Neural crest cell (in vitro differentiated cells): Measurements from ENCODE around the gene GPS2. TPM values are rescaled to one million over a fixed set of nuclear protein-coding genes. Genes with fewer than 3 reads are reported as not detected.

Experiments used
- DNase-seq: peaks from one replicate; pipeline ENCODE4 v3.0.0; 2021; ENCODE audit warnings: low read depth, mixed read lengths, low spot score
- H3K27ac Mint-ChIP-seq: one replicate; pipeline ENCODE4 v1.8.0; 2021; ENCODE audit warnings: mild to moderate bottlenecking, mixed read lengths; ENCODE audit not compliant: unreplicated experiment
- H3K27me3 Mint-ChIP-seq: 2 replicates; pipeline ENCODE4 v1.8.0; 2021; ENCODE audit warnings: low read depth, mild to moderate bottlenecking, mixed read lengths
- H3K36me3 Mint-ChIP-seq: 2 replicates; pipeline ENCODE4 v1.8.0; 2021; ENCODE audit warnings: low read depth, mild to moderate bottlenecking, mixed read lengths
- H3K4me1 Mint-ChIP-seq: 2 replicates; pipeline ENCODE4 v1.8.0; 2021; ENCODE audit warnings: mixed read lengths
- H3K4me3 Mint-ChIP-seq: one replicate; pipeline ENCODE4 v1.8.0; 2021; ENCODE audit warnings: mild to moderate bottlenecking, mixed read lengths
- H3K9me3 Mint-ChIP-seq: 2 replicates; pipeline ENCODE4 v1.8.0; 2021; ENCODE audit warnings: mixed read lengths
- total RNA-seq: library from RNA; stranded (reverse); gene quantifications from 2 replicates; pipeline ENCODE4 v1.2.1, GENCODE V29; 2021
- TF ChIP-seq, protein P1 (sequence below): fragments of 200-600 bp; sonication (generic); conservative IDR thresholded peaks from 2 replicates; pipeline ENCODE4 v1.5.0; 2021; ENCODE audit warnings: antibody characterized with exemption, mild to moderate bottlenecking

The GPS2 gene
- total RNA-seq, 1 donor from 2014 or later: 84.2 TPM

DNA sequence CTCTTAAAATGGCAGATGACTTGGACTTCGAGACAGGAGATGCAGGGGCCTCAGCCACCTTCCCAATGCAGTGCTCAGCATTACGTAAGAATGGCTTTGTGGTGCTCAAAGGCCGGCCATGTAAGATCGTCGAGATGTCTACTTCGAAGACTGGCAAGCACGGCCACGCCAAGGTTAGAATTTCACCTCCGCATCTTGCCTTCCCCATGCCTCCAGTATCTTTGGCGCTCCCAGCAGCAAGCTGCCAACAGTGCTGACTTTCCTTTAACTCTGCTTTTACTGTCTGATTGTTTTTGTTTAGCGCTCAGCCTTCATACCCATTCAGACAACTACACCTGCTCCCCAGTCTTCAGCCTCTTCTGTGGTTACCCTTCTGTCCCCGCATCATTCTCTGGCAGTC lies 5.5 kb downstream of the GPS2 start:
- DNase-seq: no peak
- peaks cover 10% of the 10 kb centered on the region for H3K27me3 Mint-ChIP-seq
- H3K4me3 Mint-ChIP-seq: peak overlapping the region; percentile 99
- peaks cover 32% of the 10 kb centered on the region for H3K36me3 Mint-ChIP-seq
- peaks cover 62% of the 10 kb centered on the region for H3K4me1 Mint-ChIP-seq
- TF ChIP-seq, protein P1, sequence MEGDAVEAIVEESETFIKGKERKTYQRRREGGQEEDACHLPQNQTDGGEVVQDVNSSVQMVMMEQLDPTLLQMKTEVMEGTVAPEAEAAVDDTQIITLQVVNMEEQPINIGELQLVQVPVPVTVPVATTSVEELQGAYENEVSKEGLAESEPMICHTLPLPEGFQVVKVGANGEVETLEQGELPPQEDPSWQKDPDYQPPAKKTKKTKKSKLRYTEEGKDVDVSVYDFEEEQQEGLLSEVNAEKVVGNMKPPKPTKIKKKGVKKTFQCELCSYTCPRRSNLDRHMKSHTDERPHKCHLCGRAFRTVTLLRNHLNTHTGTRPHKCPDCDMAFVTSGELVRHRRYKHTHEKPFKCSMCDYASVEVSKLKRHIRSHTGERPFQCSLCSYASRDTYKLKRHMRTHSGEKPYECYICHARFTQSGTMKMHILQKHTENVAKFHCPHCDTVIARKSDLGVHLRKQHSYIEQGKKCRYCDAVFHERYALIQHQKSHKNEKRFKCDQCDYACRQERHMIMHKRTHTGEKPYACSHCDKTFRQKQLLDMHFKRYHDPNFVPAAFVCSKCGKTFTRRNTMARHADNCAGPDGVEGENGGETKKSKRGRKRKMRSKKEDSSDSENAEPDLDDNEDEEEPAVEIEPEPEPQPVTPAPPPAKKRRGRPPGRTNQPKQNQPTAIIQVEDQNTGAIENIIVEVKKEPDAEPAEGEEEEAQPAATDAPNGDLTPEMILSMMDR: no peak
- no peaks in the 10 kb centered on the region for H3K9me3 Mint-ChIP-seq
- no peak overlapping the region for H3K27ac Mint-ChIP-seq

- Mint-ChIP-seq H3K36me3 (peaks cover 32% of the 10 kb centered on the region), H3K4me3 (peak overlapping the region; percentile 99), H3K4me1 (peaks cover 54% of the 10 kb centered on the region), H3K27ac (peak overlapping the region; percentile 98), H3K9me3 (no peaks in the 10 kb centered on the region), H3K27me3 (peaks cover 8% of the 10 kb centered on the region)
- TF ChIP-seq, protein P1: no peak
- peak; percentile 38 for DNase-seq
These were observed 6.3 kb downstream of the GPS2 start for GRCh38 chr17:7308625-7309433.

- peak; percentile 20 for DNase-seq
These were observed 7.2 kb downstream of the GPS2 start for GRCh38 chr17:7307686-7308624.

GRCh38 chr17:7306911-7307685 lies 8.1 kb downstream of the GPS2 start, which contains the start of gene EIF5A:
TSS of gene EIF5A (plus strand) at chr17:7307628. CDS start at chr17:7309636, 2,008 bp downstream.
- Mint-ChIP-seq H3K4me1 (peaks cover 40% of the 10 kb centered on the region), H3K36me3 (peaks cover 23% of the 10 kb centered on the region), H3K4me3 (peak within 1 kb of the TSS; percentile 99), H3K27me3 (peaks cover 6% of the 10 kb centered on the region), H3K9me3 (no peaks in the 10 kb centered on the region), H3K27ac (peak within 1 kb of the TSS; percentile 98)
- TF ChIP-seq, protein P1: no peak
- DNase-seq: peak; percentile 100

More at GRCh38 chr17:7307686-7308624, 7.2 kb downstream of the GPS2 start:
- peaks cover 6% of the 10 kb centered on the region for H3K27me3 Mint-ChIP-seq
- no peaks in the 10 kb centered on the region for H3K9me3 Mint-ChIP-seq
- H3K36me3 Mint-ChIP-seq: peaks cover 29% of the 10 kb centered on the region
- TF ChIP-seq, protein P1: peak; percentile 21
- peak overlapping the region; percentile 98 for H3K27ac Mint-ChIP-seq
- H3K4me1 Mint-ChIP-seq: peaks cover 45% of the 10 kb centered on the region
- H3K4me3 Mint-ChIP-seq: peak overlapping the region; percentile 99

DNA sequence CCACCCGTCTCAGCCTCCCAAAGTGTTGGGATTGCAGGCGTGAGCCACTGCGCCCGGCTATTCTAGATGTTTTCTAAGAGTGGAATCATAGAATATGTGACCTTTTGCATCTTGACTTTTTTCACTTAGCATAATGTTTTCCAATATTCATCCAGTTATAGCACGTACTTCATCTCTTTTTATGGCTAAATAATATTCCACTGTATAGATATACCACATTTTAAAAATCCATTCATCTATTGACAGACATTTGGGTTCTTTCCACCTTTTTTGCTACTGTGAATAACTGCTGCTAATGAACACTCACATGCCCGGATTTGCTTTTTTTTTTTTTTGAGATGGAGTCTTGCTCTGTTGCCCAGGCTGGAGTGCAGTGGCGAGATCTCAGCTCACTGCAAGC lies 11.0 kb downstream of the GPS2 start:
- Mint-ChIP-seq H3K4me3 (peak overlapping the region; percentile 66), H3K4me1 (peaks cover 16% of the 10 kb centered on the region), H3K27me3 (peaks cover 12% of the 10 kb centered on the region), H3K36me3 (peaks cover 3% of the 10 kb centered on the region), H3K27ac (no peak overlapping the region), H3K9me3 (no peaks in the 10 kb centered on the region)
- DNase-seq: no peak
- TF ChIP-seq, protein P1: no peak
